ENCODE results near the gene SH2D4B.

DNA sequence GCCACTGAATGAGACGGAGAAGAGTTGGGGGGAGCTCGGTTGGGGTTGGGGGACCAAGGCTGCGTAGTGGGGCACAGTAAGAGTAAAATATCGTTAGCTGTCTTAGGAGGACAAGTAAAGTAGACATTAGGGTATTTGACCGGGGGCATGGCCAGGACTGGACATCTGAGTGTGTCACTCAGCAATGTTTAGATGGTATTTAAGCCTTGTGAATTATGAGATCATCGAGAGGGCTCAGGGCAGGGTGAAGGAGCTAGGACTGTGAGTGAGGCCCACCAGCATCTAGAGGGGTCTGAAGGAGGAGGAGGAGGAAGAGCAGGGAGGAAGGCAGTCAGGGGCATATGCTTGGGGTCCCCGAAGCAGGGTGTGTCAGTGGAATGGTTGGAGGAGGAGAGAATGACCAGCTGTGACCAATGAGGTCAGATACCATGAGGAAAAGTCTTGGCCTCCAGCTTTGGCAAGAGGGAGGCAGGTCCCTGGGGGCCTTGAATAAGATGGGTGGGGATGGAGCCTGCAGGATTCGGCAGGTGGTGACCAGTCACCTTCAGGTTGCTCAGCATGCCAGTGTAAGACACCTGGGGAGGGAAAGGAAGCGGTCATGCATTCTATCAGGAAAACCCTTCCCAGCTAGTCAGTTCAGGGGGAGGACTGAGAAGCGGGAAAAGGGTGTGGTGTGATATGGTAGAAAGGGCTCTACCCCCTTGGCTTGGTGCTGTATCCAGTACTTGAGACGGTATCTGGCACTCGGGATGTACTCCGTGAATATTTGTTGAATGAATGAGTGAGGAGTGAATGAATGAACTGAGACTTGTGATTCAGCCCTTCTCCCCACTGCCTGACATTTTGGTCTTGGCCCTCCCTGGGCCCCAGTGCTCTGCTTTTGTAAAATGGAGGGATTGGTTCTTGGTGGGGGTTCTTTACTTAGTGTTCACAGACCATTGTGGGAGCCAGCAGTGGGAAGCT is 34.8 kb upstream of the SH2D4B start:
- TF ChIP-seq POLR2A (IDR thresholded peaks at IDR 0.05; ENCODE audit: low read depth, low read length) (no peak), POLR2AphosphoS5 (IDR thresholded peaks at IDR 0.05; ENCODE audit: low read depth, low read length) (no peak)
